ENCODE results near the gene EOLA2. TPM values are rescaled to one million over a fixed set of nuclear protein-coding genes. Genes with fewer than 3 reads are reported as not detected.
"Not testable (repeated sequence)": the region's sequence is repeated elsewhere in the genome, so short reads cannot be mapped to it uniquely, and the experiment has no call there.

The EOLA2 gene
- polyA plus RNA-seq, 1 donor from 2014 or later: 37.7 TPM

GRCh38 chrX:149916745-149917392 lies 21.4 kb downstream of the EOLA2 start:
- peak overlapping the region in 2 of 3 donors; percentile 18 to 28 for H3K27ac Mint-ChIP-seq
- H3K9me3 Mint-ChIP-seq: peaks cover 0 to 10% (median 2%) of the 10 kb centered on the region in 3 donors
- no peaks in the 10 kb centered on the region for H3K27me3 Mint-ChIP-seq
- no peaks in the 10 kb centered on the region for H3K36me3 Mint-ChIP-seq
- H3K4me3 Mint-ChIP-seq: no peak overlapping the region
- peaks cover 0 to 2% (median 2%) of the 10 kb centered on the region in 3 donors for H3K4me1 Mint-ChIP-seq

- Mint-ChIP-seq H3K27me3 (no peaks in the 10 kb centered on the region), H3K36me3 (peaks cover 2% of the 10 kb centered on the region), H3K4me1 (peaks cover 0 to 2% (median 0%) of the 10 kb centered on the region in 3 donors), H3K27ac (no peak overlapping the region), H3K4me3 (no peak overlapping the region), H3K9me3 (peaks cover 0 to 10% (median 2%) of the 10 kb centered on the region in 3 donors)
These were observed 28.1 kb downstream of the EOLA2 start for GRCh38 chrX:149910178-149910695.

- H3K36me3 Mint-ChIP-seq: peaks cover 2% of the 10 kb centered on the region
- H3K27ac Mint-ChIP-seq: no peak overlapping the region
- no peaks in the 10 kb centered on the region for H3K27me3 Mint-ChIP-seq
- H3K9me3 Mint-ChIP-seq: peaks cover 0 to 10% (median 2%) of the 10 kb centered on the region in 3 donors
- H3K4me1 Mint-ChIP-seq: peaks cover 0 to 2% (median 0%) of the 10 kb centered on the region in 3 donors
- no peak overlapping the region for H3K4me3 Mint-ChIP-seq
These were observed 28.7 kb downstream of the EOLA2 start for GRCh38 chrX:149909324-149910177.

- Mint-ChIP-seq H3K4me1 (peaks cover 0 to 4% (median 0%) of the 10 kb centered on the region in 3 donors), H3K9me3 (peaks cover 0 to 6% (median 2%) of the 10 kb centered on the region in 3 donors), H3K4me3 (no peak overlapping the region), H3K27ac (no peak overlapping the region), H3K36me3 (peaks cover 2% of the 10 kb centered on the region), H3K27me3 (no peaks in the 10 kb centered on the region)
These were observed 29.6 kb downstream of the EOLA2 start for GRCh38 chrX:149908727-149909126.

- Mint-ChIP-seq H3K27me3 (no peaks in the 10 kb centered on the region), H3K27ac (no peak overlapping the region), H3K9me3 (peaks cover 0 to 6% (median 0%) of the 10 kb centered on the region in 3 donors), H3K4me1 (peaks cover 0 to 4% (median 0%) of the 10 kb centered on the region in 3 donors), H3K36me3 (peaks cover 2% of the 10 kb centered on the region), H3K4me3 (no peak overlapping the region)
These were observed 30.0 kb downstream of the EOLA2 start for GRCh38 chrX:149908308-149908707.

GRCh38 chrX:149903889-149904748 lies 34.2 kb downstream of the EOLA2 start:
- Mint-ChIP-seq H3K9me3 (no peaks in the 10 kb centered on the region), H3K27ac (no peak overlapping the region), H3K4me1 (peaks cover 0 to 4% (median 0%) of the 10 kb centered on the region in 3 donors), H3K36me3 (peaks cover 2% of the 10 kb centered on the region), H3K4me3 (no peak overlapping the region), H3K27me3 (no peaks in the 10 kb centered on the region)

- no peaks in the 10 kb centered on the region for H3K36me3 Mint-ChIP-seq
- H3K9me3 Mint-ChIP-seq: peaks cover 0 to 3% (median 0%) of the 10 kb centered on the region in 3 donors
- H3K27ac Mint-ChIP-seq: no peak overlapping the region
These were observed 39.7 kb downstream of the EOLA2 start for GRCh38 chrX:149898554-149898953.

GRCh38 chrX:149890828-149891227 lies 47.5 kb downstream of the EOLA2 start:
- H3K36me3 Mint-ChIP-seq, H3K9me3 Mint-ChIP-seq, H3K27me3 Mint-ChIP-seq: not testable (repeated sequence)

More at GRCh38 chrX:149898554-149898953, 39.7 kb downstream of the EOLA2 start:
- Mint-ChIP-seq H3K4me3 (no peak overlapping the region), H3K4me1 (no peaks in the 10 kb centered on the region), H3K27me3 (no peaks in the 10 kb centered on the region)

More at GRCh38 chrX:149890828-149891227, 47.5 kb downstream of the EOLA2 start:
- H3K27ac Mint-ChIP-seq, H3K4me3 Mint-ChIP-seq, H3K4me1 Mint-ChIP-seq: not testable (repeated sequence)

Other genes starting within 250 kb of the EOLA2 start
- gene MAGEA11, start 226.4 kb downstream of the EOLA2 start, polyA plus RNA-seq: not detected
- not detected for gene HSFX1, start 164.4 kb downstream of the EOLA2 start, polyA plus RNA-seq
- gene MAGEA9, start 156.6 kb downstream of the EOLA2 start, polyA plus RNA-seq: not detected
- gene MAGEA8, start 57.3 kb downstream of the EOLA2 start, polyA plus RNA-seq: not detected
- not detected for gene HSFX4, start 8.9 kb downstream of the EOLA2 start, polyA plus RNA-seq